DMS53 treated with DMSO at 0.1 percent for 48 hours (cell line): ENCODE measurements around the gene HTRA2.

Source experiments
- DNase-seq: peaks from one replicate; lab custom pipeline; 2025; ENCODE audit not compliant: unreplicated experiment; lab: John Stamatoyannopoulos, UW

The HTRA2 gene

DNA sequence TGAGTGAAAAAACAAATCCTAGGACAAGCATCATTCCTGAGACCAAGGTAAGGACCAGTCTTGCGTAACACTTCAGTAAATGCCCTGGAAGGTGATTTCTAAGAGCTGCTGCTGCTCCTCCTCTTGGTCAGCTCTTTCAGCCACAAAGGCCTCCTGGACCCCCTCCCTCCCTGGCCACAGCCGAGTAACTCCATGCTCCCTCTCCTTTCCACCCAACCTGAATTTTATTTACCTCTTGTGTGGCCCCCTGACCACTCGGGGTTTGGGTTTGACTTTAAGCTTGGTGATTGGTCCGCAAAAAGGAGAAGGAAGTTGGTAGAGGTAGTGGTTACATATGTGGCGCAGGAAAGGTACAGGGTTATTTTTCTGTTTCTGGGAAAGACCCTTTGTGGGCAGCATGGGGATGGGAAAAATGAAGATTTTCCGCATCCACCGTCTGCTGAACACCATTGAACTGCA is 9.2 kb downstream of the HTRA2 start:
- no peak for DNase-seq

GRCh38 chr2:74540291-74540690 is 10.6 kb downstream of the HTRA2 start:
- DNase-seq, result no peak

DNA sequence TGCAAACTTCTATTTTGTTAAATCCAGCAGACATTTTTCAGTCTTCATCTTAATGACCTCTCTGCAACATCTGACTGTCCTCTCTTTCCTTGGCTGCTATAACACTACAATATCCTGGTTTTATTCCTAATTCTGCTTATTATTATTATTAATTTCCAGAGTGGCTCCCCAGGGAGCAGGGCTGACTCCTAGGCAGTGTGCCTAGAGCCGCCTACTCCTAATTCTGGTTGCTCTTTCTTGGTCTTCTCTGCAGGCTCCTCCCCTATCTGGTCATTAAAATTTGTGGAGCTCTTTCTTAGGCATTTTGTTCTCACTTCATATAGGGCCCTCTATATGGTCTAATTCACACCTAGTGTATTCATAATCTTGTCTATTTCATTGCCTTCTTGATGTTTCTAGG is 13.2 kb downstream of the HTRA2 start:
- no peak for DNase-seq

- DNase-seq, result peak; percentile 13
These were observed 14.9 kb downstream of the HTRA2 start for GRCh38 chr2:74544634-74545033.

- no peak for DNase-seq
These were observed 16.3 kb downstream of the HTRA2 start for GRCh38 chr2:74546004-74546403.

DNA sequence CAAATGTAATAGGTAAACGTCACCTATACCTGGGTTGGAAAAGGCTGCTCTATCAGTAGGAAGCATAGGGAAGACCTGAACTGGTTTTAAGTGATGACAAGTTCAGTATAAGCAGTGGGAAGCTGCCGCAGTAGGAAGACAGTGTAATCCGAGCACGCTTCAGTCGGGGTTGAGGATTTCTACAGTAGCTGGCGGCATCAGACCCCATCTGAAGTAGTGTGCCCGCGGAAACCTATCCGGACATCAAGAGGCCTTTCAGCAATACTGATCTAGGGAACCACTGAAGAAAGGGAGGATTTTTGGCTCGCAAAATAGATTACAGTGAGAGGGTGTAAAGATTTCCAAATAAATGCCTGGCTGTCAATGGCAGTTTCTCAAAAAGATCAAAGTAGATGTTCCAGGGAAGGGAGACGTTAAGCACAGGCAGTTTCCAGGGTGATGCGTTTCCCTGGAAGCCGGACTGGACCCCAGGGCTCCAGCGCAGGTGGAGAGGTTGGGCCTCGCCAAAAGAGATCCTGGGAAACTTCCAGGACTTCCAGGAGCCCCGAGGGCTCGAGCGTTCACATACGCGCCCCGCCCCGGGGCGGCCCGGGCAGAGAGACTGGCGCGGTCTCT is 18.7 kb downstream of the HTRA2 start:
- no peak for DNase-seq

GRCh38 chr2:74548900-74549826 is 19.4 kb downstream of the HTRA2 start:
- DNase-seq, result peak; percentile 35

DNA sequence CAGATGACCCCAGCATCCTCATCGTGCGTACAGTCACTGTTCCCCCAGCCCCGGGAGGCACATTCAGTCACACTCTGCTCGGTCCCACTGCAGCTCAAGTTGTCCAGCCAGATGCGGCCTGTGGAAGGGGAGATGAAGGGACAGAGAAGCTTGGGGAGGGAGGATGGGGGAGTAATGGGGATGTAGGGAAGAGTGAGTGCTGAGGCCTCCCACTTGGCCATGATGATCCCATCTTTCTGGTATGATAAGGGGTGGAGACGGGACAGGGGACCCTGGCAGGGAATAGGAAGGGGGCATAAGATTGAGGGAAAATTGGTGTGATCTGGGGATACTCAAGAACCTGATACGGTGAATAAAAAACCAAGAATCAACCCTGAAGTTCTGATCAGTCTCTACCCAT is 20.5 kb downstream of the HTRA2 start:
- no peak for DNase-seq

DNA sequence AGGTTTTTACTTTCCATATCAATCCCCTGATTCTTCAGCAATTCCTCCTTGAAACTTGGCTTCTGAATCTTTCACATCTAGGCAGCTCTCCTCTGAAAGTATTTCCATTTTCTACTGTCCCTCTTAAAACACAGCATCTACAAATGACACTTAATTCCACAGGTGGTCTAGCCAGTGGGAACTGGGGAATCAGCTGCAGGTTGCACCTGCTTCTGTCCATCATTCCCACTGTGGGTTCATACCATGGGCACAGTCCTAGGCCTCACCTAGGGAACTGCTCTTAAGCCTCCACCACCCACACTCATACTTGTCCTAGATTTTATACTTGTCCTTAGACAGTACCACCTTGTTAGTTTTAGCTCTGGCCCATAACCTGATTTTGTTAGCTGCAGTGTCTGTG is 21.8 kb downstream of the HTRA2 start:
- DNase-seq, result no peak

DNA sequence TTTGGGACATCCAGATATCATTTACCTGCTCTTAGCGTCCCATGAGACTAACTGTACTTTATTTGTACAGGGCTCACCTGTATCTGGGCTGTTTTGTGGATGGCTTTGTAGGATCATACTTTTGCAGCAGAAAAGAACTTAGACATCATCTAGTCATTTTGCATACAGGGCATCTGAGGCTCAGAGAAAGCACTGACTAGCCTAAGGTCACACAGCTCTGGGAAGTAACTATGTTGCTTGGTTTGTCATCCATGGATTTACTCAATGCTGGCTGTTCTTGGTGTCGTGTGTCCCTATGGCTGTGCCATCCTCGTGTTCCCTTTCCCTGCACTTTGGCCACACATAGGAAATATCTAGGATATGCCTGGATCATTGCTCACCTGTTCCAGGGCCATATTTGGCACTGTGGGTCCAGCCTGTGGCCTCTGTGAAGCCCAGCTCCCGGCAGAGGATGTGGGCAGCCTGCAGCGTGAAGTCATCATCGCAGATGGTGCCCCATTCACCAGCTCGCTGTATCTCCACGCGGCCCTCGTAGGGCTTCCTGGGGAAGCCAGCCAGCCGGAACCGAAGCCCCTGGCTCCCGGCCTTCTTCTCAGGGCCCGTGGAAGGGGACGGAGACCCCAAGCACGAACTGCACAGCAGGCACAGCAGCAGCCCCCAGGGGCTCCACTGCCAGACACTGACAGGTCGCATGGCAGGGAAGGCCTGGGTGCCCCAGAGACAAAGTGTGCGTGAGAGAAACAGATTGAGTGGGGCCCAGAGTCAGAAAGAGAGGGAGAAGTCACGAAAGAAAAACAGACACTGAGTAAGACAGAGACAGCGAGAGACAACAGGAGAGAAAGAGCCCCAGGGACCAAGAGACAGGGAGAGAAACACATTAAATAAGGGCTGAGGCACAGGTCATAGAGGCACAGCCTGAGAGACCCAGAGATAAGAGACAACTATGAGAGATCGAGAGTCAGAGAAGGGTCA is 22.5 kb downstream of the HTRA2 start:
- no peak for DNase-seq

DNA sequence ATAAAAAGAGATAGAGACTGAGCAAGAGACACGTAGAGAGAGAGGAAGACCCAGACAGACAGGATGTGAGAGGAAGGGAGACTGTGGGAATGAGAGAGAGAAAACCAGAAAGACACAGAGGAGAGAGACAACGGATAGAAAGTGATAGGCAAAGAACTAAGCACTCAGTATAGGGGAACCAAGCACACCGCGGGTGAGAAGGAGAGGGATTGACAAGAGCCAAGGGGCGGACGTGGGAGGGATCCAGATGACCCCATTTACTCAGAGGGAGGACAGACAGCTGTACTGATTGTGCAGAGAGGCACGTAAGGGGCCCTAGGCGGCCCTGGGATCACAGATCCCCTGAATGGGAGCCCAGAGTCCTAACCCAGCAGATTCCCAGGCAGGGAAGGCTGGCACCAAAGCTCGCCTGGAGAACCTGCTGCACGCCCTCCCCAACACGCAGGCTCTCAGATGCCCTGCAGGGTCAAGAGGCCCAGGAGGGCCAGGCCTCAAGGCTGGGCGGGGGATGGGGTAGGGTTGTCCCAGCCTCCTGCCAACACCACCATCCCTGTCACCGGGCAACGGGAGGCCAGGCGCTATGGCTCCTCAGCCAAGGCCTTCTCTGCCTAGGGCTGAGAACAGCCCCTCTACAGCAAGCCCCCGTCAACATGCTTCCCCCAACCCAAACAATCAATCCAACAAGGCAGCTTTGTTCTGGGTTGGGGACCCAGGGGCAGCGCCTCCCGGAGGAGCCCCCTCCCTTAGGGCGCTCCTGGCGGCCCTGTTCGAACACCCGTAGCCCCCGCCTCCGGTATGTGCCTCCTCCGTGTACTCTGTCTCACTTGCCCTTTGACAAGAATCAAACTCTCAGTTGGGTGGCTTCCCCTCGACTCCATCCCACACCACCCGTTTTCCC is 23.4 kb downstream of the HTRA2 start:
- DNase-seq, result no peak

GRCh38 chr2:74553892-74554819 is 24.4 kb downstream of the HTRA2 start, which contains the start of the genes DOK1 and LOXL3:
TSS of gene DOK1 (plus strand) at chr2:74554720. CDS start at chr2:74554755, 35 bp downstream.
TSS of gene LOXL3 (minus strand) at chr2:74553942. CDS start at chr2:74552634, 1,308 bp downstream.
- DNase-seq, result peak; percentile 55

DNA sequence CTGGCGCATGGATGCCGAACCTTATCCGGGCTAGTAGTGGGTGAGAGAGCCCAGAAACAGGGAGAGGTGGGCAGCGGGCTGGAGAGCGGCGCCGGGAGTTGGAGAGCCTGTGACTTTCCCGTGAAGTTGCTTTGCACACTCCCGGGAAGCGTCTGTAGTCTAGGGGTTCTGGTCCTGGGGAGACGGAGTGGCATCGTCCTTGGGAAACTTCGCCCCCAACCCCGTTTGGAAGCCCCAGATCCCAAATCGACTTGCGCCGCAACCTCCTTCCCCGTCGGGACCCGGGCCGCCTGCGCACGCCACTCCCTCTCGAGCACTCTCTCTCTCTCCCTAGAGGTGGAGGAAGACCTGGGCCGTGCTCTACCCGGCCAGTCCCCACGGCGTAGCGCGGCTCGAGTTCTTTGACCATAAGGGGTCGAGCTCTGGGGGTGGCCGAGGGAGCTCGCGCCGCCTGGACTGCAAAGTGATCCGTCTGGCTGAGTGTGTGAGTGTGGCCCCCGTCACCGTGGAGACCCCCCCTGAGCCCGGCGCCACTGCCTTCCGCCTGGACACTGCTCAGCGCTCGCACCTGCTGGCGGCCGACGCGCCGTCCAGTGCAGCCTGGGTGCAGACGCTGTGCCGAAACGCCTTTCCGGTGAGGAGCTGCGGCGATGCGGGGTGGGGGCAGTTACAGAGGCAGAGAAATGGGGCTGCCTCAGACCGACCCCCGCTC is 25.2 kb downstream of the HTRA2 start:
- DNase-seq, result peak; percentile 70

DNA sequence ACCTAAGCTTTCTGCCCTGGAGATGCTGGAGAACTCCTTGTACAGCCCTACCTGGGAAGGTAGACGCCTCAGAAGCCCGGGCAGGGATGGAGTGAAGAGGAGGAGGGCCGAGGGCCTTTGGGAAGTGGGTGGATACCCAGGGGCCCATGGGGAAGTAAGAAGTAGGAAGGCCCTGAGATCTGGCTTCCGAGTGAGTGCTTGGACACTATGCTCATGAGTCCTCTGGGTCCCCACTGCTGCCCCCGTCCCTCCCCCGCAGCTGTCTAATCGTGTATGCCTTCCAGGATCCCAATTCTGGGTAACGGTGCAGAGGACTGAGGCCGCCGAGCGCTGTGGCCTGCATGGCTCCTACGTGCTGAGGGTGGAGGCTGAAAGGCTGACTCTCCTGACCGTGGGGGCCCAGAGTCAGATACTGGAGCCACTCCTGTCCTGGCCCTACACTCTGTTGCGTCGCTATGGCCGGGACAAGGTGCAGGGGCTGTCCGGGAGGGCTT is 25.9 kb downstream of the HTRA2 start:
- no peak for DNase-seq

DNA sequence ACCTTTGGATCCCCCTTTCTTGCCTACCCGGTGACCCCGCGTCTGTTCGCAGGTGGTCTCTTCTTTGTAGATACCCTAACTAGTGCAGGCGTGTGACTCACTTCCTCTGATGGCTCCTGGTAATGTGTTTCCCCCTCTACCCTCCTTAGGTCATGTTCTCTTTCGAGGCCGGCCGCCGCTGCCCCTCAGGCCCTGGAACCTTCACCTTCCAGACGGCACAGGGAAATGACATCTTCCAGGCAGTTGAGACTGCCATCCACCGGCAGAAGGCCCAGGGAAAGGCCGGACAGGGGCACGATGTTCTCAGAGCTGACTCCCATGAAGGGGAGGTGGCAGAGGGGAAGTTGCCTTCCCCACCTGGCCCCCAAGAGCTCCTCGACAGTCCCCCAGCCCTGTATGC is 26.4 kb downstream of the HTRA2 start:
- no peak for DNase-seq

GRCh38 chr2:74556831-74557370 is 27.2 kb downstream of the HTRA2 start:
- no peak for DNase-seq

GRCh38 chr2:74558284-74559230 is 28.8 kb downstream of the HTRA2 start:
- no peak for DNase-seq
